GM21786 (cell line): ENCODE results near the gene NDUFA12.

Experiments used
- ATAC-seq: cut with Tn5 transposase; IDR thresholded peaks from one replicate; pipeline ENCODE4 v1.9.1; 2021; ENCODE audit not compliant: unreplicated experiment

Gene NDUFA12

GRCh38 chr12:94942663-94943062 lies 60.8 kb downstream of the NDUFA12 start:
- ATAC-seq, result no peak

GRCh38 chr12:94941440-94941862 lies 62.0 kb downstream of the NDUFA12 start:
- no peak for ATAC-seq

- no peak for ATAC-seq
Measured at GRCh38 chr12:94940771-94941170, 62.7 kb downstream of the NDUFA12 start.

- no peak for ATAC-seq
Measured at GRCh38 chr12:94938583-94938982, 64.9 kb downstream of the NDUFA12 start.

GRCh38 chr12:94930772-94931171 lies 72.7 kb downstream of the NDUFA12 start:
- ATAC-seq, result no peak

GRCh38 chr12:94930216-94930654 lies 73.3 kb downstream of the NDUFA12 start:
- no peak for ATAC-seq

GRCh38 chr12:94929780-94930179 lies 73.7 kb downstream of the NDUFA12 start:
- no peak for ATAC-seq

- ATAC-seq, result no peak
Measured at GRCh38 chr12:94925729-94926128, 77.8 kb downstream of the NDUFA12 start.

GRCh38 chr12:94925206-94925605 lies 78.3 kb downstream of the NDUFA12 start:
- no peak for ATAC-seq

- ATAC-seq, result no peak
Measured at GRCh38 chr12:94922561-94922960, 80.9 kb downstream of the NDUFA12 start.
